DND-41 (cell line): Measurements from ENCODE around the gene LY9.

Experiments used
- ATAC-seq: fragments of 200-7000 bp; cut with Tn5 transposase; 3 replicates; pipeline ENCODE4 v1.9.1; 2021; ENCODE audit warnings: low read depth; ENCODE audit not compliant: insufficient read depth
- DNase-seq: peaks from one replicate; pipeline ENCODE4 v3.0.0-alpha.2; 2020
- H2AFZ ChIP-seq: 2 replicates; pipeline ENCODE4 v1.6.0; 2012; ENCODE audit warnings: low read depth, low read length
- H3K27ac ChIP-seq: 2 replicates; pipeline ENCODE4 v1.5.1; 2012; ENCODE audit warnings: low read length, inconsistent platforms
- H3K27me3 ChIP-seq: fragments of 200-600 bp; sonication (generic); 2 replicates; pipeline ENCODE4 v1.6.0; 2012; ENCODE audit warnings: low read length, mild to moderate bottlenecking, inconsistent platforms; ENCODE audit not compliant: insufficient read depth, poor library complexity
- H3K36me3 ChIP-seq: 2 replicates; pipeline ENCODE4 v1.5.1; 2012; ENCODE audit warnings: low read length, inconsistent platforms; ENCODE audit not compliant: insufficient read depth
- H3K4me1 ChIP-seq: 2 replicates; pipeline ENCODE4 v1.5.1; 2012; ENCODE audit warnings: mild to moderate bottlenecking, low read length; ENCODE audit not compliant: insufficient read depth
- H3K4me2 ChIP-seq: 2 replicates; pipeline ENCODE4 v1.6.0; 2012; ENCODE audit warnings: mild to moderate bottlenecking, moderate library complexity, low read length, inconsistent platforms; ENCODE audit not compliant: insufficient read depth
- H3K4me3 ChIP-seq, 2 experiments: fragments of 200-600 bp in 1 of 2; shearing (Covaris generic) in 1 of 2; 2 replicates each; pipeline ENCODE4 v1.5.1; 2012 to 2016; ENCODE audit warnings: inconsistent platforms in 2 of 2, low read length in 2 of 2, mild to moderate bottlenecking in 2 of 2, low read depth in 1 of 2, moderate library complexity in 1 of 2
- H3K79me2 ChIP-seq: 2 replicates; pipeline ENCODE4 v1.6.0; 2012; ENCODE audit warnings: low read length, inconsistent platforms; ENCODE audit not compliant: insufficient read depth
- H3K9ac ChIP-seq: 2 replicates; pipeline ENCODE4 v1.6.0; 2012; ENCODE audit warnings: low read depth, mild to moderate bottlenecking, inconsistent platforms, low read length, moderate library complexity
- H3K9me3 ChIP-seq: 2 replicates; pipeline ENCODE4 v1.5.1; 2012; ENCODE audit warnings: low read length, moderate library complexity, mild to moderate bottlenecking, inconsistent platforms; ENCODE audit not compliant: insufficient read depth, severe bottlenecking
- H4K20me1 ChIP-seq: 2 replicates; pipeline ENCODE4 v1.6.0; 2012; ENCODE audit warnings: low read length; ENCODE audit not compliant: insufficient read depth
- CTCF ChIP-seq: IDR thresholded peaks from 2 replicates; pipeline ENCODE4 v1.5.1; 2012; ENCODE audit warnings: borderline replicate concordance, low read length, moderate library complexity, mild to moderate bottlenecking; ENCODE audit not compliant: poor library complexity, severe bottlenecking; ENCODE audit errors: extremely low read depth
- EZH2 ChIP-seq: IDR thresholded peaks from 3 replicates; pipeline ENCODE4 v1.6.1; 2012; ENCODE audit warnings: borderline replicate concordance, low read depth, mild to moderate bottlenecking, moderate library complexity, low read length, inconsistent platforms; ENCODE audit not compliant: severe bottlenecking

The LY9 gene

GRCh38 chr1:160811147-160811546, 15.2 kb downstream of the LY9 start:
- no peak overlapping the region for H3K4me3 ChIP-seq
- peaks cover 15% of the 10 kb centered on the region for H3K9me3 ChIP-seq
- H3K27ac ChIP-seq: no peak overlapping the region
- H3K4me2 ChIP-seq: no peak overlapping the region
- H3K79me2 ChIP-seq: no peaks in the 10 kb centered on the region
- H3K4me1 ChIP-seq: no peaks in the 10 kb centered on the region
- TF ChIP-seq EZH2 (no peak), CTCF (no peak)
- no peak overlapping the region for H2AFZ ChIP-seq
- DNase-seq (no peak), ATAC-seq (no peak)
- no peaks in the 10 kb centered on the region for H4K20me1 ChIP-seq
- no peaks in the 10 kb centered on the region for H3K27me3 ChIP-seq
- no peaks in the 10 kb centered on the region for H3K36me3 ChIP-seq
- H3K9ac ChIP-seq: no peak overlapping the region

GRCh38 chr1:160813215-160813614, 17.2 kb downstream of the LY9 start:
- no peaks in the 10 kb centered on the region for H4K20me1 ChIP-seq
- H2AFZ ChIP-seq: no peak overlapping the region
- no peaks in the 10 kb centered on the region for H3K79me2 ChIP-seq
- no peaks in the 10 kb centered on the region for H3K27me3 ChIP-seq
- no peaks in the 10 kb centered on the region for H3K9me3 ChIP-seq
- H3K4me1 ChIP-seq: no peaks in the 10 kb centered on the region
- no peak for TF ChIP-seq CTCF
- no peak for TF ChIP-seq EZH2
- no peak overlapping the region for H3K4me2 ChIP-seq
- H3K27ac ChIP-seq: no peak overlapping the region
- H3K4me3 ChIP-seq: no peak overlapping the region
- no peak for DNase-seq
- no peak overlapping the region for H3K9ac ChIP-seq
- no peak for ATAC-seq
- no peaks in the 10 kb centered on the region for H3K36me3 ChIP-seq

- H3K4me3 ChIP-seq: no peak overlapping the region
- DNase-seq (no peak), ATAC-seq (no peak)
- H3K27ac ChIP-seq: no peak overlapping the region
- H3K9me3 ChIP-seq: no peaks in the 10 kb centered on the region
- TF ChIP-seq CTCF: no peak
- TF ChIP-seq EZH2: no peak
- no peaks in the 10 kb centered on the region for H3K27me3 ChIP-seq
- no peak overlapping the region for H3K9ac ChIP-seq
- H4K20me1 ChIP-seq: no peaks in the 10 kb centered on the region
- H3K36me3 ChIP-seq: no peaks in the 10 kb centered on the region
- H3K4me2 ChIP-seq: no peak overlapping the region
- H3K4me1 ChIP-seq: no peaks in the 10 kb centered on the region
- no peaks in the 10 kb centered on the region for H3K79me2 ChIP-seq
- no peak overlapping the region for H2AFZ ChIP-seq
Measured at GRCh38 chr1:160814316-160814715, 18.3 kb downstream of the LY9 start.

- H3K27me3 ChIP-seq: no peaks in the 10 kb centered on the region
Measured at GRCh38 chr1:160814856-160815255, 18.9 kb downstream of the LY9 start.

More at GRCh38 chr1:160814856-160815255, 18.9 kb downstream of the LY9 start:
- Histone ChIP-seq H4K20me1 (no peaks in the 10 kb centered on the region), H3K9me3 (no peaks in the 10 kb centered on the region), H2AFZ (no peak overlapping the region), H3K4me3 (no peak overlapping the region), H3K9ac (no peak overlapping the region), H3K4me1 (no peaks in the 10 kb centered on the region), H3K27ac (no peak overlapping the region), H3K4me2 (no peak overlapping the region), H3K79me2 (no peaks in the 10 kb centered on the region), H3K36me3 (no peaks in the 10 kb centered on the region)
- ATAC-seq (no peak), DNase-seq (no peak)
- TF ChIP-seq CTCF: no peak
- TF ChIP-seq EZH2: no peak
